T-helper 2 cell treated with Interferon-gamma antibody and Interleukin-4, amounts not matched to agents 5 μg/mL and 100 μg/mL, for 36 hours (primary cell): ENCODE measurements around the gene ERMARD.

Experiments used
- DNase-seq: peaks from one replicate; pipeline ENCODE4 v3.0.0; 2021; ENCODE audit warnings: low spot score
- H3K27ac Mint-ChIP-seq: one replicate; pipeline ENCODE4 v1.8.0; 2021; ENCODE audit warnings: mild to moderate bottlenecking, mixed read lengths
- H3K27me3 Mint-ChIP-seq: one replicate; pipeline ENCODE4 v1.8.0; 2021; ENCODE audit warnings: low read depth, mixed read lengths
- H3K36me3 Mint-ChIP-seq: one replicate; pipeline ENCODE4 v1.8.0; 2021; ENCODE audit warnings: low read depth, mixed read lengths
- H3K4me1 Mint-ChIP-seq: one replicate; pipeline ENCODE4 v1.8.0; 2021; ENCODE audit warnings: low read depth, mixed read lengths
- H3K4me3 Mint-ChIP-seq: one replicate; pipeline ENCODE4 v1.8.0; 2022; ENCODE audit warnings: mild to moderate bottlenecking, moderate library complexity, mixed read lengths
- H3K9me3 Mint-ChIP-seq: one replicate; pipeline ENCODE4 v1.8.0; 2021; ENCODE audit warnings: mixed read lengths

The ERMARD gene

GRCh38 chr6:169824848-169825557 lies 73.6 kb downstream of the ERMARD start:
- no peak for DNase-seq
- Mint-ChIP-seq H3K9me3 (no peaks in the 10 kb centered on the region), H3K27ac (no peak overlapping the region), H3K27me3 (peaks cover 23% of the 10 kb centered on the region), H3K4me3 (no peak overlapping the region), H3K36me3 (no peaks in the 10 kb centered on the region), H3K4me1 (no peaks in the 10 kb centered on the region)

- H3K27ac Mint-ChIP-seq: no peak overlapping the region
- H3K4me3 Mint-ChIP-seq: no peak overlapping the region
- H3K36me3 Mint-ChIP-seq: no peaks in the 10 kb centered on the region
- no peak for DNase-seq
- H3K4me1 Mint-ChIP-seq: no peaks in the 10 kb centered on the region
- no peaks in the 10 kb centered on the region for H3K9me3 Mint-ChIP-seq
- peaks cover 20% of the 10 kb centered on the region for H3K27me3 Mint-ChIP-seq
Observed at GRCh38 chr6:169825558-169826225, 74.3 kb downstream of the ERMARD start.

- H3K9me3 Mint-ChIP-seq: no peaks in the 10 kb centered on the region
- peaks cover 18% of the 10 kb centered on the region for H3K27me3 Mint-ChIP-seq
- H3K36me3 Mint-ChIP-seq: no peaks in the 10 kb centered on the region
Observed at GRCh38 chr6:169826697-169827096, 75.3 kb downstream of the ERMARD start.

GRCh38 chr6:169827290-169827717 lies 75.9 kb downstream of the ERMARD start:
- no peaks in the 10 kb centered on the region for H3K36me3 Mint-ChIP-seq
- H3K9me3 Mint-ChIP-seq: no peaks in the 10 kb centered on the region

More at GRCh38 chr6:169826697-169827096, 75.3 kb downstream of the ERMARD start:
- DNase-seq: no peak
- Mint-ChIP-seq H3K27ac (no peak overlapping the region), H3K4me3 (no peak overlapping the region), H3K4me1 (peaks cover under 1% of the 10 kb centered on the region)

GRCh38 chr6:169828176-169828575 lies 76.8 kb downstream of the ERMARD start:
- Mint-ChIP-seq H3K36me3 (no peaks in the 10 kb centered on the region), H3K4me3 (no peak overlapping the region), H3K9me3 (no peaks in the 10 kb centered on the region), H3K4me1 (peaks cover 1% of the 10 kb centered on the region), H3K27ac (no peak overlapping the region), H3K27me3 (peaks cover 13% of the 10 kb centered on the region)
- DNase-seq: no peak

More at GRCh38 chr6:169827290-169827717, 75.9 kb downstream of the ERMARD start:
- Mint-ChIP-seq H3K27me3 (peaks cover 15% of the 10 kb centered on the region), H3K4me3 (no peak overlapping the region), H3K4me1 (peaks cover 1% of the 10 kb centered on the region), H3K27ac (no peak overlapping the region)
- DNase-seq: no peak

- H3K27me3 Mint-ChIP-seq: peaks cover 21% of the 10 kb centered on the region
- H3K4me1 Mint-ChIP-seq: peaks cover 1% of the 10 kb centered on the region
- H3K4me3 Mint-ChIP-seq: no peak overlapping the region
- H3K36me3 Mint-ChIP-seq: no peaks in the 10 kb centered on the region
- H3K9me3 Mint-ChIP-seq: no peaks in the 10 kb centered on the region
- no peak overlapping the region for H3K27ac Mint-ChIP-seq
- no peak for DNase-seq
Observed at GRCh38 chr6:169829786-169830185, 78.4 kb downstream of the ERMARD start.

GRCh38 chr6:169830876-169831275 lies 79.5 kb downstream of the ERMARD start:
- H3K27ac Mint-ChIP-seq: no peak overlapping the region
- peaks cover 28% of the 10 kb centered on the region for H3K27me3 Mint-ChIP-seq
- DNase-seq: no peak
- no peaks in the 10 kb centered on the region for H3K36me3 Mint-ChIP-seq
- no peak overlapping the region for H3K4me3 Mint-ChIP-seq
- peaks cover 1% of the 10 kb centered on the region for H3K4me1 Mint-ChIP-seq
- H3K9me3 Mint-ChIP-seq: no peaks in the 10 kb centered on the region
